ENCODE measurements around the gene DTNB.

- TF ChIP-seq, protein P1, sequence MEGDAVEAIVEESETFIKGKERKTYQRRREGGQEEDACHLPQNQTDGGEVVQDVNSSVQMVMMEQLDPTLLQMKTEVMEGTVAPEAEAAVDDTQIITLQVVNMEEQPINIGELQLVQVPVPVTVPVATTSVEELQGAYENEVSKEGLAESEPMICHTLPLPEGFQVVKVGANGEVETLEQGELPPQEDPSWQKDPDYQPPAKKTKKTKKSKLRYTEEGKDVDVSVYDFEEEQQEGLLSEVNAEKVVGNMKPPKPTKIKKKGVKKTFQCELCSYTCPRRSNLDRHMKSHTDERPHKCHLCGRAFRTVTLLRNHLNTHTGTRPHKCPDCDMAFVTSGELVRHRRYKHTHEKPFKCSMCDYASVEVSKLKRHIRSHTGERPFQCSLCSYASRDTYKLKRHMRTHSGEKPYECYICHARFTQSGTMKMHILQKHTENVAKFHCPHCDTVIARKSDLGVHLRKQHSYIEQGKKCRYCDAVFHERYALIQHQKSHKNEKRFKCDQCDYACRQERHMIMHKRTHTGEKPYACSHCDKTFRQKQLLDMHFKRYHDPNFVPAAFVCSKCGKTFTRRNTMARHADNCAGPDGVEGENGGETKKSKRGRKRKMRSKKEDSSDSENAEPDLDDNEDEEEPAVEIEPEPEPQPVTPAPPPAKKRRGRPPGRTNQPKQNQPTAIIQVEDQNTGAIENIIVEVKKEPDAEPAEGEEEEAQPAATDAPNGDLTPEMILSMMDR (IDR thresholded peaks at IDR 0.05) = no peak
- no peak for TF ChIP-seq POLR2A (IDR thresholded peaks at IDR 0.05)
Observed at GRCh38 chr2:25418944-25419677, 254.3 kb downstream of the DTNB start.

Data from ovary (tissue), 3 donors.